ENCODE measurements around the gene SRPX.

SRPX gene

GRCh38 chrX:38205039-38205438 lies 15.6 kb downstream of the SRPX start:
- ATAC-seq, result no peak
- TF ChIP-seq POU6F1 (CRISPR knock-in tag; IDR thresholded peaks at IDR 0.05; ENCODE audit: borderline replicate concordance, low read depth) (no peak), RARB (CRISPR knock-in tag; IDR thresholded peaks at IDR 0.05) (no peak), ZNF8 (CRISPR knock-in tag; IDR thresholded peaks at IDR 0.05) (no peak), ZFP3 (CRISPR knock-in tag; IDR thresholded peaks at IDR 0.05) (no peak)
- TF ChIP-seq, protein P1, sequence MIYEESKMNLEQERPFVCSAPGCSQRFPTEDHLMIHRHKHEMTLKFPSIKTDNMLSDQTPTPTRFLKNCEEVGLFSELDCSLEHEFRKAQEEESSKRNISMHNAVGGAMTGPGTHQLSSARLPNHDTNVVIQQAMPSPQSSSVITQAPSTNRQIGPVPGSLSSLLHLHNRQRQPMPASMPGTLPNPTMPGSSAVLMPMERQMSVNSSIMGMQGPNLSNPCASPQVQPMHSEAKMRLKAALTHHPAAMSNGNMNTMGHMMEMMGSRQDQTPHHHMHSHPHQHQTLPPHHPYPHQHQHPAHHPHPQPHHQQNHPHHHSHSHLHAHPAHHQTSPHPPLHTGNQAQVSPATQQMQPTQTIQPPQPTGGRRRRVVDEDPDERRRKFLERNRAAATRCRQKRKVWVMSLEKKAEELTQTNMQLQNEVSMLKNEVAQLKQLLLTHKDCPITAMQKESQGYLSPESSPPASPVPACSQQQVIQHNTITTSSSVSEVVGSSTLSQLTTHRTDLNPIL (CRISPR knock-in tag; IDR thresholded peaks at IDR 0.05; ENCODE audit: low read depth), result no peak

DNA sequence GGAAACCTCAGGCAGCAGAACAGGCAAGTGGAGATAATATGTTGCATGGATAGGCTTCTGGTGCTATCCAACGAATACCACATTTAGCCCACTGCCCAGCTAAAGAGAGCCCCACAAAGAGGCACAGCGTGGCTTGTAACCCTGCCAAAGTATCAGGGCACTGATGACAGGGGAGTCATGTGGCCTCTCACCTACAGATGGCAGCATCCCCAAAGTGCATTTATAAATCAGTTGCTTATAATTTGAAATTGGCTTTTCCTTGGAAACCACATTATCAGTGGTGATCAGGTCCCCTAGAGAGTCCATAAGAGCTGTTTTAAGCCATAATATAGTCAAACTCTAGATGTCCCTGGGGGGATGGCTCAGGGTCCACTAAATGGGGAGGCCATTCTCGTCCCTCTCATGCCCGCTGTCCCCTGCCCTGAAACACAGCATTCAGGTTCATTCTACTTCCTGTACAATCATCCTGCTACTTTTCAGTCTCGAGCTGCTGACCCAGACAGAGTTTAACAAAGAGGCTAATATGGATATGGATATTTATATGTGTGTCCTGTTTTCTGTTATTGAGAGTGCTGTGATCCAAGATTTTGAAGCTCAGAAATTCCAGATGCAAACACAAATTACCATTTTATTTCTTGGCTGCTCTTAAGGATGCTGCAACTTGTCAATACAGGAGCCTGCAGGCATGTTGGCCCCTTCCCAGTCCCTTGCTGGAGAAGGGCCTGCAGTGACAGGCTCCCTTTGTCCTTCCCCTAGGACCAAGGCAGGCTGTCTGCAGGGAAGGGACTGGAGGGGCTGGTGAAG lies 28.5 kb downstream of the SRPX start:
- TF ChIP-seq BACH2 (CRISPR knock-in tag; IDR thresholded peaks at IDR 0.05; ENCODE audit: borderline replicate concordance), result no peak
- ATAC-seq, result peak; percentile 81

GRCh38 chrX:38189431-38190250 lies 31.0 kb downstream of the SRPX start:
- TF ChIP-seq ZNF8 (CRISPR knock-in tag; IDR thresholded peaks at IDR 0.05) (no peak), OSR1 (CRISPR knock-in tag; IDR thresholded peaks at IDR 0.05) (no peak), SNAI2 (CRISPR knock-in tag; IDR thresholded peaks at IDR 0.05) (no peak), ZNF565 (CRISPR knock-in tag; conservative IDR thresholded peaks at IDR 0.05; ENCODE audit: low read depth) (no peak), RARB (CRISPR knock-in tag; IDR thresholded peaks at IDR 0.05) (no peak), ZFP30 (CRISPR knock-in tag; IDR thresholded peaks at IDR 0.05) (no peak)
- TF ChIP-seq, protein P2, sequence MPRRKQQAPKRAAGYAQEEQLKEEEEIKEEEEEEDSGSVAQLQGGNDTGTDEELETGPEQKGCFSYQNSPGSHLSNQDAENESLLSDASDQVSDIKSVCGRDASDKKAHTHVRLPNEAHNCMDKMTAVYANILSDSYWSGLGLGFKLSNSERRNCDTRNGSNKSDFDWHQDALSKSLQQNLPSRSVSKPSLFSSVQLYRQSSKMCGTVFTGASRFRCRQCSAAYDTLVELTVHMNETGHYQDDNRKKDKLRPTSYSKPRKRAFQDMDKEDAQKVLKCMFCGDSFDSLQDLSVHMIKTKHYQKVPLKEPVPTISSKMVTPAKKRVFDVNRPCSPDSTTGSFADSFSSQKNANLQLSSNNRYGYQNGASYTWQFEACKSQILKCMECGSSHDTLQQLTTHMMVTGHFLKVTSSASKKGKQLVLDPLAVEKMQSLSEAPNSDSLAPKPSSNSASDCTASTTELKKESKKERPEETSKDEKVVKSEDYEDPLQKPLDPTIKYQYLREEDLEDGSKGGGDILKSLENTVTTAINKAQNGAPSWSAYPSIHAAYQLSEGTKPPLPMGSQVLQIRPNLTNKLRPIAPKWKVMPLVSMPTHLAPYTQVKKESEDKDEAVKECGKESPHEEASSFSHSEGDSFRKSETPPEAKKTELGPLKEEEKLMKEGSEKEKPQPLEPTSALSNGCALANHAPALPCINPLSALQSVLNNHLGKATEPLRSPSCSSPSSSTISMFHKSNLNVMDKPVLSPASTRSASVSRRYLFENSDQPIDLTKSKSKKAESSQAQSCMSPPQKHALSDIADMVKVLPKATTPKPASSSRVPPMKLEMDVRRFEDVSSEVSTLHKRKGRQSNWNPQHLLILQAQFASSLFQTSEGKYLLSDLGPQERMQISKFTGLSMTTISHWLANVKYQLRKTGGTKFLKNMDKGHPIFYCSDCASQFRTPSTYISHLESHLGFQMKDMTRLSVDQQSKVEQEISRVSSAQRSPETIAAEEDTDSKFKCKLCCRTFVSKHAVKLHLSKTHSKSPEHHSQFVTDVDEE (CRISPR knock-in tag; IDR thresholded peaks at IDR 0.05), result no peak
- TF ChIP-seq, protein P1 (CRISPR knock-in tag; IDR thresholded peaks at IDR 0.05; ENCODE audit: low read depth), result no peak
- ATAC-seq, result no peak

- ATAC-seq, result peak; percentile 82
- TF ChIP-seq BACH2 (CRISPR knock-in tag; IDR thresholded peaks at IDR 0.05; ENCODE audit: borderline replicate concordance), result no peak
- TF ChIP-seq ZFP3 (CRISPR knock-in tag; IDR thresholded peaks at IDR 0.05), result no peak
- no peak for TF ChIP-seq POU6F1 (CRISPR knock-in tag; IDR thresholded peaks at IDR 0.05; ENCODE audit: borderline replicate concordance, low read depth)
- no peak for TF ChIP-seq CSDC2 (CRISPR knock-in tag; IDR thresholded peaks at IDR 0.05)
- no peak for TF ChIP-seq ZNF565 (CRISPR knock-in tag; conservative IDR thresholded peaks at IDR 0.05; ENCODE audit: low read depth)
- TF ChIP-seq ZFP30 (CRISPR knock-in tag; IDR thresholded peaks at IDR 0.05), result no peak
- TF ChIP-seq ARNTL (CRISPR knock-in tag; IDR thresholded peaks at IDR 0.05; ENCODE audit: borderline replicate concordance, low read depth), result no peak
- TF ChIP-seq SNAI2 (CRISPR knock-in tag; IDR thresholded peaks at IDR 0.05), result no peak
- TF ChIP-seq GLIS3 (CRISPR knock-in tag; IDR thresholded peaks at IDR 0.05), result no peak
- TF ChIP-seq, protein P1 (CRISPR knock-in tag; IDR thresholded peaks at IDR 0.05; ENCODE audit: low read depth), result no peak
- TF ChIP-seq, protein P3, sequence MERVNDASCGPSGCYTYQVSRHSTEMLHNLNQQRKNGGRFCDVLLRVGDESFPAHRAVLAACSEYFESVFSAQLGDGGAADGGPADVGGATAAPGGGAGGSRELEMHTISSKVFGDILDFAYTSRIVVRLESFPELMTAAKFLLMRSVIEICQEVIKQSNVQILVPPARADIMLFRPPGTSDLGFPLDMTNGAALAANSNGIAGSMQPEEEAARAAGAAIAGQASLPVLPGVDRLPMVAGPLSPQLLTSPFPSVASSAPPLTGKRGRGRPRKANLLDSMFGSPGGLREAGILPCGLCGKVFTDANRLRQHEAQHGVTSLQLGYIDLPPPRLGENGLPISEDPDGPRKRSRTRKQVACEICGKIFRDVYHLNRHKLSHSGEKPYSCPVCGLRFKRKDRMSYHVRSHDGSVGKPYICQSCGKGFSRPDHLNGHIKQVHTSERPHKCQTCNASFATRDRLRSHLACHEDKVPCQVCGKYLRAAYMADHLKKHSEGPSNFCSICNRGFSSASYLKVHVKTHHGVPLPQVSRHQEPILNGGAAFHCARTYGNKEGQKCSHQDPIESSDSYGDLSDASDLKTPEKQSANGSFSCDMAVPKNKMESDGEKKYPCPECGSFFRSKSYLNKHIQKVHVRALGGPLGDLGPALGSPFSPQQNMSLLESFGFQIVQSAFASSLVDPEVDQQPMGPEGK (CRISPR knock-in tag; IDR thresholded peaks at IDR 0.05; ENCODE audit: borderline replicate concordance), result no peak
- TF ChIP-seq TCF4 (CRISPR knock-in tag; IDR thresholded peaks at IDR 0.05; ENCODE audit: borderline replicate concordance), result no peak
- TF ChIP-seq OSR1 (CRISPR knock-in tag; IDR thresholded peaks at IDR 0.05), result no peak
- no peak for TF ChIP-seq CSRNP3 (CRISPR knock-in tag; IDR thresholded peaks at IDR 0.05)
- no peak for TF ChIP-seq ZNF70 (CRISPR knock-in tag; IDR thresholded peaks at IDR 0.05)
- TF ChIP-seq ZC3H10 (CRISPR knock-in tag; IDR thresholded peaks at IDR 0.05), result no peak
These were observed 37.1 kb downstream of the SRPX start for GRCh38 chrX:38183596-38183995.
